GM18499 (cell line): ENCODE results near the gene MINDY4.
"Not testable (repeated sequence)": the region's sequence is repeated elsewhere in the genome, so short reads cannot be mapped to it uniquely, and the experiment has no call there.

Experiments used
- ATAC-seq: cut with Tn5 transposase; IDR thresholded peaks from one replicate; pipeline ENCODE4 v1.9.1; 2021; ENCODE audit warnings: moderate number of reproducible peaks; ENCODE audit not compliant: insufficient read depth, unreplicated experiment

MINDY4 gene

GRCh38 chr7:30826181-30826580 is 55.0 kb downstream of the MINDY4 start:
- no peak for ATAC-seq

DNA sequence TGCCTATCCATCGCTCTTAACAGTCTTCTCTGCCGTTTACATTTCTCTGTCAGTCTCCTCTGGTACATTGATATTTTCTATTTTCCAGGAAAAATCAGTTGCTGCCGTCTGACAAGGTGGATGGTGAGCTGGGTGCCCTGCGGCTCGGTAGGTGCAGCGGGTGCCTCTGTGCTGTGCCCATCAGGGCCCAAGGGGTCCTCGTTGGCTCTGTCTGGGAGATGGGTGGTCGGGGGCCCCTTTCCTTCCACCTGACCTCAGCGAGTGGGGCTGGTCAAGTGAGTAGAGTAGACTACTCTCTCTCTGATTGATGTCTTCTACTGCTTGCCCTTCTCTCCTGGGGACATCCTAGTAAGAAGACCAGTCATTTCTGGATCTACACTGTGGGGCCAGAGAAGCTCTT is 57.4 kb downstream of the MINDY4 start:
- no peak for ATAC-seq

- no peak for ATAC-seq
These were observed 58.3 kb downstream of the MINDY4 start for GRCh38 chr7:30829471-30829870.

GRCh38 chr7:30831227-30831626 is 60.0 kb downstream of the MINDY4 start:
- no peak for ATAC-seq

GRCh38 chr7:30831936-30832335 is 60.7 kb downstream of the MINDY4 start:
- ATAC-seq: no peak

GRCh38 chr7:30834017-30834674 is 62.9 kb downstream of the MINDY4 start:
- ATAC-seq: not testable (repeated sequence)

DNA sequence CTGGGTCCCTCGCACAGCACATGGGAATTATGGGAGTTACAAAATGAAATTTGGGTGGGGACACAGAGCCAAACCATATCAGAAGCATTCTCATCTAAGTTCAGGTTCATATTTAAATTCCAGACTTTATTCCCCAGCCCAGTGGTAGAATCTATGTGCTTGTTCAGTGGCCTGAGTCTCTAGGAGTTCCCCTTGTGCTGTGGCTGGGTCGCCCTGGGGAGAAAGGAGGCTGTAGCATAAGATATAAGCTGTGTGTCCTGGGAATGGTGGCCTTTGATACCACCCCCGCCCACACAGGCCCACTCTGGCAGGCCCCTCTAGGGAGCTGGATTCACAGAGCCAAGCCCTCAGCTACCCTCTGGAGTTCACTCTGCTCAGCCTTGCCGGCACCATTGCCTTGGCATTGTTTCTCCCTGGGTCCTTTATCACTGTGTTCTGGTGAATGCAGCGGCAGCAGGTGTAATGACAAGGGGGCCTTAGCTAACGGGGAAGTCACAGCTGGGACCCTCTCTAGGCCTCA is 64.2 kb downstream of the MINDY4 start:
- ATAC-seq: no peak

GRCh38 chr7:30836991-30837390 is 65.8 kb downstream of the MINDY4 start:
- ATAC-seq: no peak

DNA sequence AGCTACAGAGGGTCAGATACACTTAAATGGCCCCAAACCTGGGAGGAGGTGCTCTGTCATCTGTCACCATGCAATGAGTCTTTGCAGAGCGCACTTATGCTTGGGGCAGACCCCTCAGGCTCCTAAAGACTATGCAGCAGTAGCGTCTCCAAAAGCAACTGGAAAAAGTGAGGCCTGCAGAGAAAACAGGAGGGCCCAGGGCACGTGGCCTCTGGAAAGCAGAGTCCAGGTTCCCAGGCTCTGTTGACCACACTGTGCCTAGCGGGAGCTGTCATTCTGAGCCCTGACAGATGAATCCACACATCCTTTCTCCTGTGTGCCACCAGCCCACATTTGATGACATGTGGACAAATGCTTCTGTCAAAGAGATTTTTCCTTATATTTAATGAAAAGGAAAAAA is 66.4 kb downstream of the MINDY4 start:
- ATAC-seq: no peak

- no peak for ATAC-seq
These were observed 66.8 kb downstream of the MINDY4 start for GRCh38 chr7:30838008-30838407.

DNA sequence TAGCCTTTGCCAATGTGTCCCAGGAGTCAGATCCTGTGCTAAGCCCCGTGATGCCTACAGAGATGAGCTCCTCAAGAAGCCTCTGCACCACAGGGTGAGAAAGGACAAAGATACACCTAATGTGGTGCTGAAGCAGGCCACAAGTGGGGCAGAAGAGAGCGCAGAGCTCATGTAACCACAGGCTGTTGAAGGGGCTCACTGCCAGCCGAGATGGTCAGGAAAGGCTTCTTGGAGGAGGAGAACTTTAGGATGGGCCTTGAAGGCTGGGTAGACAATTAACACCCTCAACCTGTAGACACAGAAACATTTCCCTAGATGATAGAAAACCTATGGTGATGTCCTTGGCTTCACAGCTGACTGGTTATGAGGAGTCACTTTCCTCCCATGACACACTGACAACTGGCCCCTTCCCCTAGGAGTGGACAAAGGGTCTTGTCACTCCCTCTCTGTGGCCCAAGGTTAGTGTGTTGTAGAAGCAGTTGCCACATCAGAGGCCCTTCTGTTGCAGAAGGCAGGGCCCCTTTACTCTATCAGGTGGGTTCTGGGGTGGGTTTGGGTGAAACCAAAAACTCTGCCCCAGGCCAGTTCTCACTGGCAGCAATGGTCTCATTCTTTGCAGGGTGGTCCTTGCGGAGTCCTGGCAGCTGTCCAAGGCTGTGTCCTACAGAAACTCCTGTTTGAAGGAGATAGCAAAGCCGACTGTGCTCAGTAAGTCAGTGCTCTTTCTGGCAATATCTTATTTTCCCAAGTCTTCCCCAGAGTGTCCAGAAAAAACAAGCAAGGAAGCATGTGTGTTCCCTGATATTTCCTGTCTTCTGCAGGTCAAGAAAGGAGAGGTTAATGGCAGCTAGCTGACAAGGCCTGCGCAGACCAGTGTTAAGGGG is 69.2 kb downstream of the MINDY4 start:
- no peak for ATAC-seq

DNA sequence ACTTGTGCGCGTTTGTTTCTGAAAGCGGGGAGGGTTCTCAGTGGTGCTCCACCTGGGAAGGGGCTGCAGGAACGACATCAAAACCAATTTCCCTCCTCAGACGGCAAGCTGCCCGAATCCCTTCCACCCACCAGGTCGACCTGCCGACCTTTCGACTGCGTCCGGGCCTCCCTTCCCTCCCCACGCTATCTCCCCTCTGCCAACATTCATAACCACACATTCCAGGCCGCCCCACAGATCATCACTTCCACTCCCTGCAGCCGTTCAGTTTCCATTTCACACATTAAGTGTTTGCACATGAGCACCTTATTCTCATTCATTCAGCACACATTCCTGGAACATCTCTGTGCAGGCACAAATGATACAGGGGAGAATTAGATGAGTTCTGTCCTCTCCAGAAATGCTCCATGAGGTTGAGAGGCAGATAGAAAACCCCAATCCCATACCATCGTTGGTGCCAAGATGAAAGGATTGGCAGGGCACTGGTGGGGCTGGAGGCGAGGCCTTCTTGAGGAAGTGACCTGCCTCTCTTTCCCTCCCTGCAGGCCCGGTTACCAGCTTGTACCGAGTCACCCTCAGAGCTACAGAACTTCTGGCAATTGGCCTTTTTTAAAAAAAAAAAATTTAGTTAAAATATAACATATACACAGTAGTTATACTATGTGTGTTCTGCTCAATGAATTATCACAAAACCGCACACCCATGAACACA is 70.0 kb downstream of the MINDY4 start:
- ATAC-seq: no peak

DNA sequence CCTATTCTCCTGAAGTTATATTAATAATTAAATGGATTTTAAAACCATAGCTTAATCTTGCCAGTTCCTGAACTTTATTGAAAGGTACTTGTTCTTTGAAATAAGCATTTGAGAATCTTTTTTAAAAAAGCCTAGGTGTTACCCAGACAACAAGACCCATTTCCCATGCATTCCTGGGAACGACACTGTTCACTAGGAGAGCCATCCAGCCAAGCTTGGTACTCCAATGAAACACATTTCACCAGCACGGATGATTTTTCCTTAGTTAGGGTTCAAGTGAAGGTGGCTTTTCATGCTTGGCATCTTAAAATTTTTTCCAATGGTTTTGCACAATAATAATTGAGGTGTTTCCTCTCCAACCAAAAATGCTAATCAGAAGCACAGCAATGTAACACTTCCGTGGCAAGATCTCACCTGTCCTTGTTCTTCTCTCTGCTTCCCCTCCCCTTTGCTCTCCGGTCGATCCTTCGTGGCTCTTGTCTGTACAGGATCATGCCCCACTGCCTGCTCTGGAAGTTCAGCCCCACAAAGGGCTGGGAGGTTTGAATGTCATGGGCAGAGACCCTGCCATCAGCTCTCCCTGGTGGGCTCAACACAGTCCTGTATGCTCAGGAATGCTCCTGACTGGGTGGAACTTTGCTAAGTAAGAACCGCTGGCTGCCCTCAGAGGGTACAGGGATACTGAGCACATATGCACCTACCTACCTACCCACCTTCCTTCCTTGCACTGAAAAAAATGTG is 70.8 kb downstream of the MINDY4 start:
- no peak for ATAC-seq

- no peak for ATAC-seq
These were observed 71.6 kb downstream of the MINDY4 start for GRCh38 chr7:30842542-30843451.

DNA sequence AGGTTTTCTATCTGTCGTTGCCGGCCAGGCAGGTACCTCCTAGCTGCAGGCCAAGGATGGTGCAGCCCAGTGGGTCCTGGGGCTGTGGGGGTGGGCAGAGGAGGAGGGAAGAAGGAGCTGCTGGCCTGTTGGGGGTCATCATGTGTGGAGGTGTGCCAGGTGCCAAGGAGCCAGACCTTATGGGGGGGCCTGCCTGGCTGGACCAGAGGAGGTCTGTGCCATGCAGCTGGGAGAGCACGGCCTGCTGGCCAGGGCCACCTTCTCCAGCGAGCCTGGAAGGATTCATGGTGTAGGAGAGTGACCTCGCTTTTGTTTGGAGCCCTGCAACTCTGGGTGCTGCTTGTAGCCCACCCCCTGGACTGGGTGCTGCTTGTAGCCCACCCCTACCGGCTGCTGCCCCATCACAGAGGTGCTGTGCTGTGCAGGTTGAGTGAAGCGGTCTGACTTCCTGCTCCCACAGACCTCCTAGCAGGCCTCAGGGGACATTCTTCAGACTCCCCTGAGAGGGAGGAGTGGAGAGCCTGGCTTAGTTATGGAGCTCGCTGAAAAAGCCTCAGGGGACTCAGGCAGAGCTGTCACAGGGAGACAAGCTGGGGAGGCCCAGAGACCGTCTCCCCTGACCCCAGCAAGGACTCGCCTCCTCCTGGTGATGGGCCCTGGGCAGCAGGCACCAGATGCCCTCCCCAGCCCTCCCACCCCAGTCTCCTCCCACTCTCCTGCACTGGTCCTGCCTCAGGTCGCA is 72.7 kb downstream of the MINDY4 start:
- no peak for ATAC-seq

GRCh38 chr7:30844483-30844874 is 73.3 kb downstream of the MINDY4 start:
- no peak for ATAC-seq

DNA sequence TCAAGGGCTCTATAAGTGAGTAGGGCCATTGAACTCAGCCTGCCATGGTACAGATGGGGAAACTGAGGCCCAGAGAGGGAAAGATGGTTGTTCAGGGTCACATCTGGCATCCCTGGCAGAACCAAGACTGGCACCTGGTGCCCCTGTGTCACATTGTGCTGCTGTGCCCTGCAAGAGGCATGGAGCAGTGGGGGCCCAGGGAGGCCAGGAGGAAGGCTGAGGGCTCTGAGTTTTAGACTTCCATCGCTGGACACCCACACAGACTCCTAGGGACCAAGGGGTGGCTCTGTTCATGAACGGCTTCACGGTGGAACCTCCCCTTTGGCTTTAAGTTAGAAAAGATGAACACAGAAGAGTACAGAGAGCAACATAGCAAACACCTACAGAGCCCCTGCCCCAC is 73.7 kb downstream of the MINDY4 start:
- ATAC-seq: no peak

DNA sequence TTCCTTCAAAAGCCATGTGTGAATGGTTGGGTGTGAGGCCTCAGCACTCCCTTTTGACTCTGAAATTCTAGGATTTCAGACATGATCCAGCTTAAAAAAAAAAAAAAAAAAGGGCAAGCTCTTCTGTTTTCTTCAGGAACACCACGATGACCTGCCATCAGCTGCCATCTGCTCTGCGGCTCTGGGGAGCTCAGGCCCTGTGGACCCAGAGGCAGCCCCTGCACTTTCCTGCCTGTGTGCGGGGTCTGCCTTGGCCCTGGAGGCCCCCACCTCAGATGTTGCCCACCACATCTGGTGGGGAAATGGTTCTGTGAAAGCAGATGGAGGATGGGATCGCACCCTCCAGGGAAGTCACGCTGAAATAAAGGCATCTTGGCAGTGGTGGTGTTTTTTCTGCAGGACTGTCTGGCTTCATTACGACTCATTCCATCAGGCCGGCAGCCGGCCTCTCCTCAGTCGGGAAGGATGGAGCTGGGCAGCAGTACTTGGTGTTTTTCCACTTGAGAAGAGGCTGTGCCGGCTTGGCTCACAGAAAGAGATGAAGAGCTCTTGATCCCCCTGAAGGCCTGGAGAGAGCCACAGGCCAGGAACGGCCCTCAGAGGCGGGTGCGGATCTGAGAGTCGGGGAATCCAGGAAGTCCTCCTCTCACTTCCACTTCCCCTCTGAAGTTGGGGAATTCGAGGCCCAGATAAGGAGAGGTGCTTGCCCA is 74.4 kb downstream of the MINDY4 start:
- no peak for ATAC-seq
